H9 (cell line): ENCODE results near the gene TRAF3. TPM values are rescaled to one million over a fixed set of nuclear protein-coding genes. Genes with fewer than 3 reads are reported as not detected.

ENCODE experiments used
- DNase-seq: peaks from one replicate; pipeline ENCODE4 v3.0.0-alpha.2; 2017
- H2AFZ ChIP-seq: one replicate; pipeline ENCODE4 v1.6.1; 2013; ENCODE audit warnings: mild to moderate bottlenecking, low read length, control low read depth, moderate library complexity
- H2AK5ac ChIP-seq: 2 replicates; pipeline ENCODE4 v1.6.1; 2013; ENCODE audit warnings: low read length, control low read depth, mixed read lengths; ENCODE audit not compliant: insufficient read length
- H2BK120ac ChIP-seq: one replicate; pipeline ENCODE4 v1.6.1; 2013; ENCODE audit warnings: low read depth, mild to moderate bottlenecking, low read length, control low read depth, inconsistent platforms; ENCODE audit not compliant: poor library complexity, severe bottlenecking
- H2BK12ac ChIP-seq: 2 replicates; pipeline ENCODE4 v1.6.1; 2013; ENCODE audit warnings: low read length, control low read depth, mixed read lengths, low read depth; ENCODE audit not compliant: insufficient read length
- H2BK15ac ChIP-seq: 2 replicates; pipeline ENCODE4 v1.6.1; 2013; ENCODE audit warnings: low read depth, low read length, control low read depth
- H2BK20ac ChIP-seq: one replicate; pipeline ENCODE4 v1.6.1; 2013; ENCODE audit warnings: low read depth, mild to moderate bottlenecking, low read length, control low read depth, inconsistent platforms; ENCODE audit not compliant: poor library complexity, severe bottlenecking
- H2BK5ac ChIP-seq: 2 replicates; pipeline ENCODE4 v1.6.1; 2013; ENCODE audit warnings: low read length, control low read depth, mixed read lengths; ENCODE audit not compliant: insufficient read length
- H3K14ac ChIP-seq: 2 replicates; pipeline ENCODE4 v1.6.1; 2013; ENCODE audit warnings: low read length, control low read depth; ENCODE audit not compliant: insufficient read depth
- H3K18ac ChIP-seq: 2 replicates; pipeline ENCODE4 v1.6.1; 2013; ENCODE audit warnings: low read depth, mild to moderate bottlenecking, mixed read lengths, low read length, control low read depth; ENCODE audit not compliant: insufficient read length
- H3K23ac ChIP-seq: 2 replicates; pipeline ENCODE4 v1.6.1; 2013; ENCODE audit warnings: low read length, control low read depth, mixed read lengths, low read depth; ENCODE audit not compliant: insufficient read length
- H3K23me2 ChIP-seq: 2 replicates; pipeline ENCODE4 v1.6.1; 2013; ENCODE audit warnings: low read depth, mild to moderate bottlenecking, mixed read lengths, low read length, control low read depth; ENCODE audit not compliant: insufficient read length, poor library complexity, severe bottlenecking
- H3K27ac ChIP-seq: 2 replicates; pipeline ENCODE4 v1.5.1; 2013; ENCODE audit warnings: low read length, control low read depth, mixed read lengths, low read depth; ENCODE audit not compliant: insufficient read length
- H3K27me3 ChIP-seq: 2 replicates; pipeline ENCODE4 v1.6.1; 2013; ENCODE audit warnings: low read length, control low read depth, inconsistent platforms; ENCODE audit not compliant: insufficient read depth
- H3K4ac ChIP-seq: 2 replicates; pipeline ENCODE4 v1.6.1; 2013; ENCODE audit warnings: low read depth, mild to moderate bottlenecking, control low read depth, inconsistent platforms, low read length, moderate library complexity
- H3K4me1 ChIP-seq: 2 replicates; pipeline ENCODE4 v1.6.1; 2013; ENCODE audit warnings: low read length, control low read depth, inconsistent platforms; ENCODE audit not compliant: insufficient read depth
- H3K4me2 ChIP-seq: 2 replicates; pipeline ENCODE4 v1.6.1; 2013; ENCODE audit warnings: low read length, control low read depth, mixed read lengths; ENCODE audit not compliant: insufficient read length, insufficient read depth
- H3K56ac ChIP-seq: 2 replicates; pipeline ENCODE4 v1.6.1; 2013; ENCODE audit warnings: low read depth, mild to moderate bottlenecking, mixed read lengths, low read length, control low read depth; ENCODE audit not compliant: insufficient read length
- H3K79me1 ChIP-seq: 2 replicates; pipeline ENCODE4 v1.6.1; 2013; ENCODE audit warnings: low read depth, mild to moderate bottlenecking, moderate library complexity, low read length, control low read depth, inconsistent platforms; ENCODE audit not compliant: insufficient read depth, poor library complexity, severe bottlenecking
- H3K79me2 ChIP-seq: 2 replicates; pipeline ENCODE4 v1.6.1; 2013; ENCODE audit warnings: low read length, control low read depth, inconsistent platforms; ENCODE audit not compliant: insufficient read depth
- H3K9ac ChIP-seq: 2 replicates; pipeline ENCODE4 v1.6.1; 2013; ENCODE audit warnings: low read length, control low read depth, mixed read lengths; ENCODE audit not compliant: insufficient read length; ENCODE audit errors: extremely low read depth
- H3K9me3 ChIP-seq: one replicate; pipeline ENCODE4 v1.6.1; 2013; ENCODE audit warnings: low read depth, low read length, inconsistent platforms; ENCODE audit not compliant: control insufficient read depth
- H3T11ph ChIP-seq: one replicate; pipeline ENCODE4 v1.6.1; 2013; ENCODE audit warnings: mild to moderate bottlenecking, low read length, control low read depth, inconsistent platforms
- H4K20me1 ChIP-seq: one replicate; pipeline ENCODE4 v1.6.1; 2013; ENCODE audit not compliant: control insufficient read depth, insufficient read length, insufficient read depth
- H4K5ac ChIP-seq: 2 replicates; pipeline ENCODE4 v1.6.1; 2013; ENCODE audit warnings: low read depth, mild to moderate bottlenecking, mixed read lengths, low read length, control low read depth; ENCODE audit not compliant: insufficient read length
- H4K8ac ChIP-seq: replicated peaks from 2 replicates; pipeline ENCODE4 v1.6.1; 2013; ENCODE audit warnings: low read length, control low read depth, mixed read lengths, low read depth; ENCODE audit not compliant: insufficient read length
- H4K91ac ChIP-seq: 2 replicates; pipeline ENCODE4 v1.6.1; 2013; ENCODE audit warnings: low read depth, mild to moderate bottlenecking, moderate library complexity, mixed read lengths, low read length, control low read depth; ENCODE audit not compliant: insufficient read length
- H3K27ac Mint-ChIP-seq, 3 experiments: 2 replicates in 2 of 3; 3 replicates in 1 of 3; pipeline ENCODE4 v1.8.0; 2020 to 2021; ENCODE audit warnings: mixed read lengths in 3 of 3, mild to moderate bottlenecking in 1 of 3, moderate library complexity in 1 of 3
- H3K27me3 Mint-ChIP-seq: 2 replicates; pipeline ENCODE4 v1.8.0; 2021; ENCODE audit warnings: low read depth, mild to moderate bottlenecking, moderate library complexity, mixed read lengths
- H3K36me3 Mint-ChIP-seq, 3 experiments: 2 replicates in 2 of 3; 3 replicates in 1 of 3; pipeline ENCODE4 v1.8.0; 2020 to 2021; ENCODE audit warnings: low read depth in 3 of 3, mixed read lengths in 3 of 3; ENCODE audit not compliant: insufficient read depth in 1 of 3
- H3K4me1 Mint-ChIP-seq, 2 experiments: 2 replicates each; pipeline ENCODE4 v1.8.0; 2020; ENCODE audit warnings: mixed read lengths in 2 of 2
- H3K4me3 Mint-ChIP-seq, 2 experiments: 2 replicates in 1 of 2; 3 replicates in 1 of 2; pipeline ENCODE4 v1.8.0; 2020 to 2021; ENCODE audit warnings: mild to moderate bottlenecking in 2 of 2, mixed read lengths in 2 of 2, moderate library complexity in 1 of 2
- H3K9me3 Mint-ChIP-seq, 2 experiments: 2 replicates in 1 of 2; 3 replicates in 1 of 2; pipeline ENCODE4 v1.8.0; 2020; ENCODE audit warnings: mild to moderate bottlenecking in 2 of 2, mixed read lengths in 2 of 2, moderate library complexity in 1 of 2
- WGBS: extraction: QIAGEN DNeasy Blood & Tissue Kit; methylation state at CpG from one replicate; pipeline ENCODE4 v1.1.7; 2013; ENCODE audit warnings: missing lambda C conversion rate, low lambda C conversion rate, mixed read lengths; ENCODE audit not compliant: insufficient read length; ENCODE audit errors: extremely low coverage; 5-methylcytosine and 5-hydroxymethylcytosine counted together
- total RNA-seq: library from RNA; stranded (reverse); gene quantifications from 2 replicates; pipeline ENCODE4 v1.2.1, GENCODE V29; 2021
- TF ChIP-seq, protein P1 (sequence below): fragments of 200-600 bp; sonication (generic); conservative IDR thresholded peaks from 3 replicates; pipeline ENCODE4 v1.8.0; 2021; ENCODE audit warnings: antibody characterized with exemption, mild to moderate bottlenecking

Gene TRAF3
- total RNA-seq, 1 experiment from 2014 or later: 9.6 TPM

DNA sequence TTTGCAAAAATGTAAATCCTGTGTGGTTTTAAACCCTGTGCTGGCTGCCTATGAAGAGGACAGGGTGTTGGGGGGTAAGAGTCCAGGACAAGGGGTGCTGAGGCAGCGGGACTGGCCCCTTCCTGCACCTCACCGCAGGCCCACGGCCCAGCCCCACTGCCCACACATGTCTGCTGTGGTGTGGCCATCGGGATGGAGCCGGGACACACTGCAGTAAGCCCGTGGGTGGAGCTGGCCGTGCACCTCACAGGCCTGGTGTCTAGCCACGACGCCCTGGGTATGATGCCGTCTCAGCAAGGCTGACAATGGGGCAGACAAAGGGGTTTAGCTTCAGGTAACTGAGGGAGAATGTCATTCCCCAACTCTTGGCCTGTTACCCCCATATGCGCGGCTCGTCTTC lies 164.8 kb downstream of the TRAF3 start:
- H3K4me1 Mint-ChIP-seq: no peaks in the 10 kb centered on the region
- Histone ChIP-seq H2BK120ac (no peak overlapping the region), H3K4me2 (no peak overlapping the region), H3K9ac (no peak overlapping the region), H4K8ac (no peak overlapping the region), H3K79me2 (no peaks in the 10 kb centered on the region), H3K18ac (no peak overlapping the region), H4K5ac (no peak overlapping the region), H2AFZ (no peak overlapping the region), H3T11ph (no peak overlapping the region), H3K79me1 (no peaks in the 10 kb centered on the region), H2BK15ac (no peak overlapping the region), H2AK5ac (no peak overlapping the region), H2BK5ac (no peak overlapping the region), H2BK12ac (no peak overlapping the region), H3K4me1 (no peaks in the 10 kb centered on the region), H4K20me1 (no peaks in the 10 kb centered on the region), H4K91ac (no peak overlapping the region), H3K23ac (no peak overlapping the region), H3K23me2 (no peaks in the 10 kb centered on the region), H2BK20ac (no peak overlapping the region), H3K27me3 (no peaks in the 10 kb centered on the region), H3K27ac (no peak overlapping the region), H3K4ac (no peak overlapping the region), H3K9me3 (no peaks in the 10 kb centered on the region), H3K14ac (no peak overlapping the region), H3K56ac (no peak overlapping the region)
- TF ChIP-seq, protein P1, sequence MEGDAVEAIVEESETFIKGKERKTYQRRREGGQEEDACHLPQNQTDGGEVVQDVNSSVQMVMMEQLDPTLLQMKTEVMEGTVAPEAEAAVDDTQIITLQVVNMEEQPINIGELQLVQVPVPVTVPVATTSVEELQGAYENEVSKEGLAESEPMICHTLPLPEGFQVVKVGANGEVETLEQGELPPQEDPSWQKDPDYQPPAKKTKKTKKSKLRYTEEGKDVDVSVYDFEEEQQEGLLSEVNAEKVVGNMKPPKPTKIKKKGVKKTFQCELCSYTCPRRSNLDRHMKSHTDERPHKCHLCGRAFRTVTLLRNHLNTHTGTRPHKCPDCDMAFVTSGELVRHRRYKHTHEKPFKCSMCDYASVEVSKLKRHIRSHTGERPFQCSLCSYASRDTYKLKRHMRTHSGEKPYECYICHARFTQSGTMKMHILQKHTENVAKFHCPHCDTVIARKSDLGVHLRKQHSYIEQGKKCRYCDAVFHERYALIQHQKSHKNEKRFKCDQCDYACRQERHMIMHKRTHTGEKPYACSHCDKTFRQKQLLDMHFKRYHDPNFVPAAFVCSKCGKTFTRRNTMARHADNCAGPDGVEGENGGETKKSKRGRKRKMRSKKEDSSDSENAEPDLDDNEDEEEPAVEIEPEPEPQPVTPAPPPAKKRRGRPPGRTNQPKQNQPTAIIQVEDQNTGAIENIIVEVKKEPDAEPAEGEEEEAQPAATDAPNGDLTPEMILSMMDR: no peak
- H3K36me3 Mint-ChIP-seq: peaks cover 32 to 87% (median 72%) of the 10 kb centered on the region in 3 experiments
- WGBS: no CpG with 5 or more reads among the region's 13 CpGs
- no peaks in the 10 kb centered on the region for H3K27me3 Mint-ChIP-seq
- no peak for DNase-seq
- H3K9me3 Mint-ChIP-seq: no peaks in the 10 kb centered on the region
- no peak overlapping the region for H3K4me3 Mint-ChIP-seq
- H3K27ac Mint-ChIP-seq: no peak overlapping the region
